GM23338 (cell line): ENCODE data around the gene UVRAG. TPM values are rescaled to one million over a fixed set of nuclear protein-coding genes. Genes with fewer than 3 reads are reported as not detected.

ENCODE experiments used
- ATAC-seq: fragments of 200-7000 bp; cut with Tn5 transposase; 3 replicates; pipeline ENCODE4 v1.9.1; 2020
- DNase-seq: peaks from one replicate; pipeline ENCODE4 v3.0.0-alpha.2; 2015; ENCODE audit warnings: low spot score
- H2AFZ ChIP-seq: fragments of 200-600 bp; sonication (generic); 2 replicates; pipeline ENCODE4 v1.8.0; 2016; ENCODE audit warnings: antibody characterized with exemption, mild to moderate bottlenecking, moderate library complexity
- H3F3A ChIP-seq: fragments of 200-600 bp; sonication (generic); replicated peaks from 2 replicates; pipeline ENCODE4 v1.8.0; 2017; ENCODE audit warnings: antibody characterized with exemption, mixed run types, low read depth
- H3K27ac ChIP-seq: fragments of 200-600 bp; sonication (generic); 2 replicates; pipeline ENCODE4 v1.6.1; 2016; ENCODE audit warnings: low read depth
- H3K27me3 ChIP-seq: fragments of 200-600 bp; sonication (generic); 2 replicates; pipeline ENCODE4 v1.8.0; 2016; ENCODE audit warnings: mild to moderate bottlenecking, mixed run types, moderate library complexity; ENCODE audit not compliant: insufficient read depth
- H3K36me3 ChIP-seq: fragments of 200-600 bp; sonication (generic); 2 replicates; pipeline ENCODE4 v1.8.0; 2016; ENCODE audit warnings: mild to moderate bottlenecking; ENCODE audit not compliant: insufficient read depth
- H3K4me1 ChIP-seq: fragments of 200-600 bp; sonication (generic); 2 replicates; pipeline ENCODE4 v1.8.0; 2016; ENCODE audit warnings: mild to moderate bottlenecking, moderate library complexity; ENCODE audit not compliant: insufficient read depth
- H3K4me2 ChIP-seq: fragments of 200-600 bp; sonication (generic); 2 replicates; pipeline ENCODE4 v1.7.1; 2017; ENCODE audit warnings: mixed run types
- H3K4me3 ChIP-seq: fragments of 200-600 bp; sonication (generic); 2 replicates; pipeline ENCODE4 v1.6.1; 2016; ENCODE audit warnings: mixed run types
- H3K79me2 ChIP-seq: fragments of 200-600 bp; sonication (generic); replicated peaks from 2 replicates; pipeline ENCODE4 v1.8.0; 2017; ENCODE audit warnings: mild to moderate bottlenecking; ENCODE audit not compliant: insufficient read depth
- H3K9me2 ChIP-seq: fragments of 200-600 bp; sonication (generic); 2 replicates; pipeline ENCODE4 v1.8.0; 2017; ENCODE audit not compliant: insufficient read depth
- H4K20me1 ChIP-seq: fragments of 200-600 bp; sonication (generic); replicated peaks from 2 replicates; pipeline ENCODE4 v1.8.0; 2017; ENCODE audit warnings: mild to moderate bottlenecking; ENCODE audit not compliant: insufficient read depth
- H3K27ac Mint-ChIP-seq: 2 replicates; pipeline ENCODE4 v1.8.0; 2020; ENCODE audit warnings: inconsistent platforms, mild to moderate bottlenecking, moderate library complexity, mixed read lengths
- H3K27me3 Mint-ChIP-seq: 3 replicates; pipeline ENCODE4 v1.8.0; 2022; ENCODE audit warnings: low read depth, mild to moderate bottlenecking, moderate library complexity, mixed read lengths, inconsistent platforms; ENCODE audit not compliant: insufficient read depth, poor library complexity
- H3K36me3 Mint-ChIP-seq: 3 replicates; pipeline ENCODE4 v1.8.0; 2021; ENCODE audit warnings: low read depth, mild to moderate bottlenecking, inconsistent platforms, moderate library complexity, mixed read lengths
- H3K4me1 Mint-ChIP-seq: 3 replicates; pipeline ENCODE4 v1.8.0; 2020; ENCODE audit warnings: mild to moderate bottlenecking, inconsistent platforms, mixed read lengths
- H3K4me3 Mint-ChIP-seq: 3 replicates; pipeline ENCODE4 v1.8.0; 2021; ENCODE audit warnings: moderate library complexity, mild to moderate bottlenecking, inconsistent platforms, mixed read lengths
- H3K9me3 Mint-ChIP-seq: 3 replicates; pipeline ENCODE4 v1.8.0; 2020; ENCODE audit warnings: moderate library complexity, mild to moderate bottlenecking, inconsistent platforms, mixed read lengths
- CREB1 ChIP-seq: fragments of 250-450 bp; sonication (Bioruptor Pico); IDR thresholded peaks from 2 replicates; pipeline ENCODE4 v1.5.0; 2020; ENCODE audit warnings: low read depth, mild to moderate bottlenecking, moderate library complexity
- JUNB ChIP-seq: IDR thresholded peaks from one replicate; pipeline ENCODE4 v1.6.1; 2016; ENCODE audit warnings: antibody characterized with exemption; ENCODE audit not compliant: unreplicated experiment
- NANOG ChIP-seq: IDR thresholded peaks from 2 replicates; pipeline ENCODE4 v1.6.1; 2016; ENCODE audit warnings: antibody characterized with exemption, borderline replicate concordance
- POLR2AphosphoS5 ChIP-seq: IDR thresholded peaks from 2 replicates; pipeline ENCODE4 v1.6.1; 2016; ENCODE audit warnings: antibody characterized with exemption, low read depth
- STAT1 ChIP-seq: IDR thresholded peaks from one replicate; pipeline ENCODE4 v1.6.1; 2016; ENCODE audit warnings: antibody characterized with exemption; ENCODE audit not compliant: unreplicated experiment
- ZNF114 ChIP-seq: fragments of 250-450 bp; sonication (Bioruptor Pico); IDR thresholded peaks from 2 replicates; pipeline ENCODE4 v1.5.0; 2020; ENCODE audit warnings: mild to moderate bottlenecking, moderate library complexity
- ZNF331 ChIP-seq: fragments of 250-450 bp; sonication (Bioruptor Pico); IDR thresholded peaks from 2 replicates; pipeline ENCODE4 v1.5.0; 2020; ENCODE audit warnings: low read depth, mild to moderate bottlenecking, moderate library complexity
- polyA plus RNA-seq: library from polyadenylated mRNA; unstranded; fragments of >200 nt; fragmentation: Nextera tagmentation; extraction: Ambion mirVana; gene quantifications from 2 replicates; pipeline ENCODE4 v1.2.1, GENCODE V29; 2016
- total RNA-seq: library from RNA; depleted of rRNA; stranded (reverse); fragments of >200 nt; shearing (Covaris generic); gene quantifications from 2 replicates; pipeline ENCODE4 v1.2.3, GENCODE V29; 2014
- TF ChIP-seq, protein P1 (sequence below), 2 experiments: fragments of 200-600 bp in 1 of 2; sonication (generic) in 1 of 2; conservative IDR thresholded peaks; 2 replicates each; pipeline versions ENCODE4 v1.5.1 to v1.6.1; 2016 to 2017; ENCODE audit warnings: antibody characterized with exemption in 2 of 2, low read depth in 2 of 2, mild to moderate bottlenecking in 2 of 2, moderate library complexity in 1 of 2
- TF ChIP-seq, protein P2 (sequence below): fragments of 250-450 bp; sonication (Bioruptor Pico); IDR thresholded peaks from 2 replicates; pipeline ENCODE4 v1.5.0; 2020; ENCODE audit warnings: mild to moderate bottlenecking, moderate library complexity

The UVRAG gene
- total and polyA plus RNA-seq, 2 experiments from 2014 or later: 15.3 to 17.4 TPM

DNA sequence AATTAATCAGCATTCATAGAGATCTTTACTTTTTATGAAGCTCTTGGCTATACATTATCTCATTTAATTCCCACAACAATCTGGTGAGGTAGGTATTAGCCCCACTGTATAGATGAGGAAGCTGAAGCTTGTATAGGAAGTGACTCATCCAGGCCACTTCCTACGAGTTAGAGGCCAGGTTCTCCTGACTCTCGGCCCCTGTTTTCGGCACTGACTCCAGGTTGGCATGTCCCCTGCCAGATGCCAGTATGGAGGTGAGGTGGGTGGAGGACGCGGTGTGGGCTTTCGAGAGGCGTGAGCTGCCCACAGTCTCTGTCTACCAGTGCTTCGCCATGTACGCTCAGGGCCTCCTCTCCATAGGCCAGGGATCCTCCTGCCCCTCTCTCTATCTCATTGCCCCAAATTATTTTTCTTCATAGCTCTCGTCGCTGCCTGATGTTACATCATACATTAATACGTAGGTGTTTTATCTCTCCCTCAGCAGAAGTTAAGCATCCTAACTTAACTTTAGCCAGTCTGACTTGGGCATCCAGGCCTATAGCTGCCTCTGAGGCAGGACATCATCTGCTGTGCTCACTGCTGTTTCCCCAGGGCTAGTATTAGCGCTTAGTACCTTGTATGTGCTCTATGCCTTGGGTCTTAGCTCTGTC is 37.4 kb upstream of the UVRAG start:
- TF ChIP-seq ZNF331 (CRISPR knock-in tag) (no peak), STAT1 (no peak), JUNB (no peak), CREB1 (no peak), POLR2AphosphoS5 (no peak), ZNF114 (CRISPR knock-in tag) (no peak), NANOG (no peak)
- TF ChIP-seq, protein P1, sequence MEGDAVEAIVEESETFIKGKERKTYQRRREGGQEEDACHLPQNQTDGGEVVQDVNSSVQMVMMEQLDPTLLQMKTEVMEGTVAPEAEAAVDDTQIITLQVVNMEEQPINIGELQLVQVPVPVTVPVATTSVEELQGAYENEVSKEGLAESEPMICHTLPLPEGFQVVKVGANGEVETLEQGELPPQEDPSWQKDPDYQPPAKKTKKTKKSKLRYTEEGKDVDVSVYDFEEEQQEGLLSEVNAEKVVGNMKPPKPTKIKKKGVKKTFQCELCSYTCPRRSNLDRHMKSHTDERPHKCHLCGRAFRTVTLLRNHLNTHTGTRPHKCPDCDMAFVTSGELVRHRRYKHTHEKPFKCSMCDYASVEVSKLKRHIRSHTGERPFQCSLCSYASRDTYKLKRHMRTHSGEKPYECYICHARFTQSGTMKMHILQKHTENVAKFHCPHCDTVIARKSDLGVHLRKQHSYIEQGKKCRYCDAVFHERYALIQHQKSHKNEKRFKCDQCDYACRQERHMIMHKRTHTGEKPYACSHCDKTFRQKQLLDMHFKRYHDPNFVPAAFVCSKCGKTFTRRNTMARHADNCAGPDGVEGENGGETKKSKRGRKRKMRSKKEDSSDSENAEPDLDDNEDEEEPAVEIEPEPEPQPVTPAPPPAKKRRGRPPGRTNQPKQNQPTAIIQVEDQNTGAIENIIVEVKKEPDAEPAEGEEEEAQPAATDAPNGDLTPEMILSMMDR (conservative IDR thresholded peaks at IDR 0.05; ENCODE audit: low read depth in 2 of 2): no peak
- TF ChIP-seq, protein P2, sequence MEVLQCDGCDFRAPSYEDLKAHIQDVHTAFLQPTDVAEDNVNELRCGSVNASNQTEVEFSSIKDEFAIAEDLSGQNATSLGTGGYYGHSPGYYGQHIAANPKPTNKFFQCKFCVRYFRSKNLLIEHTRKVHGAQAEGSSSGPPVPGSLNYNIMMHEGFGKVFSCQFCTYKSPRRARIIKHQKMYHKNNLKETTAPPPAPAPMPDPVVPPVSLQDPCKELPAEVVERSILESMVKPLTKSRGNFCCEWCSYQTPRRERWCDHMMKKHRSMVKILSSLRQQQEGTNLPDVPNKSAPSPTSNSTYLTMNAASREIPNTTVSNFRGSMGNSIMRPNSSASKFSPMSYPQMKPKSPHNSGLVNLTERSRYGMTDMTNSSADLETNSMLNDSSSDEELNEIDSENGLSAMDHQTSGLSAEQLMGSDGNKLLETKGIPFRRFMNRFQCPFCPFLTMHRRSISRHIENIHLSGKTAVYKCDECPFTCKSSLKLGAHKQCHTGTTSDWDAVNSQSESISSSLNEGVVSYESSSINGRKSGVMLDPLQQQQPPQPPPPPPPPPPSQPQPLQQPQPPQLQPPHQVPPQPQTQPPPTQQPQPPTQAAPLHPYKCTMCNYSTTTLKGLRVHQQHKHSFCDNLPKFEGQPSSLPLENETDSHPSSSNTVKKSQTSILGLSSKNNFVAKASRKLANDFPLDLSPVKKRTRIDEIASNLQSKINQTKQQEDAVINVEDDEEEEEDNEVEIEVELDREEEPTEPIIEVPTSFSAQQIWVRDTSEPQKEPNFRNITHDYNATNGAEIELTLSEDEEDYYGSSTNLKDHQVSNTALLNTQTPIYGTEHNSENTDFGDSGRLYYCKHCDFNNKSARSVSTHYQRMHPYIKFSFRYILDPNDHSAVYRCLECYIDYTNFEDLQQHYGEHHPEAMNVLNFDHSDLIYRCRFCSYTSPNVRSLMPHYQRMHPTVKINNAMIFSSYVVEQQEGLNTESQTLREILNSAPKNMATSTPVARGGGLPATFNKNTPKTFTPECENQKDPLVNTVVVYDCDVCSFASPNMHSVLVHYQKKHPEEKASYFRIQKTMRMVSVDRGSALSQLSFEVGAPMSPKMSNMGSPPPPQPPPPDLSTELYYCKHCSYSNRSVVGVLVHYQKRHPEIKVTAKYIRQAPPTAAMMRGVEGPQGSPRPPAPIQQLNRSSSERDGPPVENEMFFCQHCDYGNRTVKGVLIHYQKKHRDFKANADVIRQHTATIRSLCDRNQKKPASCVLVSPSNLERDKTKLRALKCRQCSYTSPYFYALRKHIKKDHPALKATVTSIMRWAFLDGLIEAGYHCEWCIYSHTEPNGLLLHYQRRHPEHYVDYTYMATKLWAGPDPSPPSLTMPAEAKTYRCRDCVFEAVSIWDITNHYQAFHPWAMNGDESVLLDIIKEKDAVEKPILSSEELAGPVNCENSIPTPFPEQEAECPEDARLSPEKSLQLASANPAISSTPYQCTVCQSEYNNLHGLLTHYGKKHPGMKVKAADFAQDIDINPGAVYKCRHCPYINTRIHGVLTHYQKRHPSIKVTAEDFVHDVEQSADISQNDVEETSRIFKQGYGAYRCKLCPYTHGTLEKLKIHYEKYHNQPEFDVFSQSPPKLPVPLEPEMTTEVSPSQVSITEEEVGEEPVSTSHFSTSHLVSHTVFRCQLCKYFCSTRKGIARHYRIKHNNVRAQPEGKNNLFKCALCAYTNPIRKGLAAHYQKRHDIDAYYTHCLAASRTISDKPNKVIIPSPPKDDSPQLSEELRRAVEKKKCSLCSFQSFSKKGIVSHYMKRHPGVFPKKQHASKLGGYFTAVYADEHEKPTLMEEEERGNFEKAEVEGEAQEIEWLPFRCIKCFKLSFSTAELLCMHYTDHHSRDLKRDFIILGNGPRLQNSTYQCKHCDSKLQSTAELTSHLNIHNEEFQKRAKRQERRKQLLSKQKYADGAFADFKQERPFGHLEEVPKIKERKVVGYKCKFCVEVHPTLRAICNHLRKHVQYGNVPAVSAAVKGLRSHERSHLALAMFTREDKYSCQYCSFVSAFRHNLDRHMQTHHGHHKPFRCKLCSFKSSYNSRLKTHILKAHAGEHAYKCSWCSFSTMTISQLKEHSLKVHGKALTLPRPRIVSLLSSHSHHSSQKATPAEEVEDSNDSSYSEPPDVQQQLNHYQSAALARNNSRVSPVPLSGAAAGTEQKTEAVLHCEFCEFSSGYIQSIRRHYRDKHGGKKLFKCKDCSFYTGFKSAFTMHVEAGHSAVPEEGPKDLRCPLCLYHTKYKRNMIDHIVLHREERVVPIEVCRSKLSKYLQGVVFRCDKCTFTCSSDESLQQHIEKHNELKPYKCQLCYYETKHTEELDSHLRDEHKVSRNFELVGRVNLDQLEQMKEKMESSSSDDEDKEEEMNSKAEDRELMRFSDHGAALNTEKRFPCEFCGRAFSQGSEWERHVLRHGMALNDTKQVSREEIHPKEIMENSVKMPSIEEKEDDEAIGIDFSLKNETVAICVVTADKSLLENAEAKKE (CRISPR knock-in tag): no peak
- Mint-ChIP-seq H3K9me3 (no peaks in the 10 kb centered on the region), H3K4me3 (no peak overlapping the region), H3K4me1 (peaks cover 14% of the 10 kb centered on the region), H3K27ac (no peak overlapping the region), H3K27me3 (peaks cover 8% of the 10 kb centered on the region), H3K36me3 (no peaks in the 10 kb centered on the region; the same call in 2 of the 3 replicates)
- no peak overlapping the region for H3K27ac ChIP-seq
- H3K4me3 ChIP-seq: no peak overlapping the region
- no peaks in the 10 kb centered on the region for H3F3A ChIP-seq
- no peaks in the 10 kb centered on the region for H3K27me3 ChIP-seq
- no peak overlapping the region for H3K4me2 ChIP-seq
- no peaks in the 10 kb centered on the region; the same call in 1 of the 2 replicates for H4K20me1 ChIP-seq
- peaks cover 12% of the 10 kb centered on the region; the same call in 1 of the 2 replicates for H3K4me1 ChIP-seq
- no peak overlapping the region for H2AFZ ChIP-seq
- H3K79me2 ChIP-seq: no peaks in the 10 kb centered on the region
- no peak for ATAC-seq
- no peaks in the 10 kb centered on the region for H3K36me3 ChIP-seq
- DNase-seq: no peak
- H3K9me2 ChIP-seq: no peaks in the 10 kb centered on the region
